GM23338 (cell line): ENCODE data around the gene PCOLCE2. TPM values are rescaled to one million over a fixed set of nuclear protein-coding genes. Genes with fewer than 3 reads are reported as not detected.
A peak's percentile ranks its signal among the peaks of the same experiment; 100 is the strongest.

Source experiments
- ATAC-seq: fragments of 200-7000 bp; cut with Tn5 transposase; 3 replicates; pipeline ENCODE4 v1.9.1; 2020
- DNase-seq: peaks from one replicate; pipeline ENCODE4 v3.0.0-alpha.2; 2015; ENCODE audit warnings: low spot score
- H2AFZ ChIP-seq: fragments of 200-600 bp; sonication (generic); 2 replicates; pipeline ENCODE4 v1.8.0; 2016; ENCODE audit warnings: antibody characterized with exemption, mild to moderate bottlenecking, moderate library complexity
- H3F3A ChIP-seq: fragments of 200-600 bp; sonication (generic); replicated peaks from 2 replicates; pipeline ENCODE4 v1.8.0; 2017; ENCODE audit warnings: antibody characterized with exemption, mixed run types, low read depth
- H3K27ac ChIP-seq: fragments of 200-600 bp; sonication (generic); 2 replicates; pipeline ENCODE4 v1.6.1; 2016; ENCODE audit warnings: low read depth
- H3K27me3 ChIP-seq: fragments of 200-600 bp; sonication (generic); 2 replicates; pipeline ENCODE4 v1.8.0; 2016; ENCODE audit warnings: mild to moderate bottlenecking, mixed run types, moderate library complexity; ENCODE audit not compliant: insufficient read depth
- H3K36me3 ChIP-seq: fragments of 200-600 bp; sonication (generic); 2 replicates; pipeline ENCODE4 v1.8.0; 2016; ENCODE audit warnings: mild to moderate bottlenecking; ENCODE audit not compliant: insufficient read depth
- H3K4me1 ChIP-seq: fragments of 200-600 bp; sonication (generic); 2 replicates; pipeline ENCODE4 v1.8.0; 2016; ENCODE audit warnings: mild to moderate bottlenecking, moderate library complexity; ENCODE audit not compliant: insufficient read depth
- H3K4me2 ChIP-seq: fragments of 200-600 bp; sonication (generic); 2 replicates; pipeline ENCODE4 v1.7.1; 2017; ENCODE audit warnings: mixed run types
- H3K4me3 ChIP-seq: fragments of 200-600 bp; sonication (generic); 2 replicates; pipeline ENCODE4 v1.6.1; 2016; ENCODE audit warnings: mixed run types
- H3K79me2 ChIP-seq: fragments of 200-600 bp; sonication (generic); replicated peaks from 2 replicates; pipeline ENCODE4 v1.8.0; 2017; ENCODE audit warnings: mild to moderate bottlenecking; ENCODE audit not compliant: insufficient read depth
- H3K9me2 ChIP-seq: fragments of 200-600 bp; sonication (generic); 2 replicates; pipeline ENCODE4 v1.8.0; 2017; ENCODE audit not compliant: insufficient read depth
- H4K20me1 ChIP-seq: fragments of 200-600 bp; sonication (generic); replicated peaks from 2 replicates; pipeline ENCODE4 v1.8.0; 2017; ENCODE audit warnings: mild to moderate bottlenecking; ENCODE audit not compliant: insufficient read depth
- H3K27ac Mint-ChIP-seq: 2 replicates; pipeline ENCODE4 v1.8.0; 2020; ENCODE audit warnings: inconsistent platforms, mild to moderate bottlenecking, moderate library complexity, mixed read lengths
- H3K27me3 Mint-ChIP-seq: 3 replicates; pipeline ENCODE4 v1.8.0; 2022; ENCODE audit warnings: low read depth, mild to moderate bottlenecking, moderate library complexity, mixed read lengths, inconsistent platforms; ENCODE audit not compliant: insufficient read depth, poor library complexity
- H3K36me3 Mint-ChIP-seq: 3 replicates; pipeline ENCODE4 v1.8.0; 2021; ENCODE audit warnings: low read depth, mild to moderate bottlenecking, inconsistent platforms, moderate library complexity, mixed read lengths
- H3K4me1 Mint-ChIP-seq: 3 replicates; pipeline ENCODE4 v1.8.0; 2020; ENCODE audit warnings: mild to moderate bottlenecking, inconsistent platforms, mixed read lengths
- H3K4me3 Mint-ChIP-seq: 3 replicates; pipeline ENCODE4 v1.8.0; 2021; ENCODE audit warnings: moderate library complexity, mild to moderate bottlenecking, inconsistent platforms, mixed read lengths
- H3K9me3 Mint-ChIP-seq: 3 replicates; pipeline ENCODE4 v1.8.0; 2020; ENCODE audit warnings: moderate library complexity, mild to moderate bottlenecking, inconsistent platforms, mixed read lengths
- CTCF ChIP-seq, 2 experiments: fragments of 200-600 bp in 1 of 2; sonication (generic) in 1 of 2; conservative IDR thresholded peaks; 2 replicates each; pipeline versions ENCODE4 v1.5.1 to v1.6.1; 2016 to 2017; ENCODE audit warnings: antibody characterized with exemption in 2 of 2, low read depth in 2 of 2, mild to moderate bottlenecking in 2 of 2, moderate library complexity in 1 of 2
- EZH2phosphoT487 ChIP-seq: fragments of 200-600 bp; sonication (generic); IDR thresholded peaks from one replicate; pipeline ENCODE4 v1.8.1; 2018; ENCODE audit warnings: antibody characterized with exemption; ENCODE audit not compliant: unreplicated experiment
- NANOG ChIP-seq: IDR thresholded peaks from 2 replicates; pipeline ENCODE4 v1.6.1; 2016; ENCODE audit warnings: antibody characterized with exemption, borderline replicate concordance
- POLR2AphosphoS5 ChIP-seq: IDR thresholded peaks from 2 replicates; pipeline ENCODE4 v1.6.1; 2016; ENCODE audit warnings: antibody characterized with exemption, low read depth
- REST ChIP-seq: IDR thresholded peaks from one replicate; pipeline ENCODE4 v1.6.1; 2018; ENCODE audit warnings: antibody characterized with exemption; ENCODE audit not compliant: unreplicated experiment
- STAT1 ChIP-seq: IDR thresholded peaks from one replicate; pipeline ENCODE4 v1.6.1; 2016; ENCODE audit warnings: antibody characterized with exemption; ENCODE audit not compliant: unreplicated experiment
- ZNF114 ChIP-seq: fragments of 250-450 bp; sonication (Bioruptor Pico); IDR thresholded peaks from 2 replicates; pipeline ENCODE4 v1.5.0; 2020; ENCODE audit warnings: mild to moderate bottlenecking, moderate library complexity
- ZNF331 ChIP-seq: fragments of 250-450 bp; sonication (Bioruptor Pico); IDR thresholded peaks from 2 replicates; pipeline ENCODE4 v1.5.0; 2020; ENCODE audit warnings: low read depth, mild to moderate bottlenecking, moderate library complexity
- polyA plus RNA-seq: library from polyadenylated mRNA; unstranded; fragments of >200 nt; fragmentation: Nextera tagmentation; extraction: Ambion mirVana; gene quantifications from 2 replicates; pipeline ENCODE4 v1.2.1, GENCODE V29; 2016
- total RNA-seq: library from RNA; depleted of rRNA; stranded (reverse); fragments of >200 nt; shearing (Covaris generic); gene quantifications from 2 replicates; pipeline ENCODE4 v1.2.3, GENCODE V29; 2014
- TF ChIP-seq, protein P1 (sequence below): fragments of 250-450 bp; sonication (Bioruptor Pico); IDR thresholded peaks from 2 replicates; pipeline ENCODE4 v1.5.0; 2020; ENCODE audit warnings: mild to moderate bottlenecking, moderate library complexity
- TF ChIP-seq, protein P2 (sequence below): IDR thresholded peaks from 2 replicates; pipeline ENCODE4 v1.6.1; 2016; ENCODE audit warnings: antibody characterized with exemption

Gene PCOLCE2
- total and polyA plus RNA-seq, 2 experiments from 2014 or later, result 17.7 to 22.6 TPM

DNA sequence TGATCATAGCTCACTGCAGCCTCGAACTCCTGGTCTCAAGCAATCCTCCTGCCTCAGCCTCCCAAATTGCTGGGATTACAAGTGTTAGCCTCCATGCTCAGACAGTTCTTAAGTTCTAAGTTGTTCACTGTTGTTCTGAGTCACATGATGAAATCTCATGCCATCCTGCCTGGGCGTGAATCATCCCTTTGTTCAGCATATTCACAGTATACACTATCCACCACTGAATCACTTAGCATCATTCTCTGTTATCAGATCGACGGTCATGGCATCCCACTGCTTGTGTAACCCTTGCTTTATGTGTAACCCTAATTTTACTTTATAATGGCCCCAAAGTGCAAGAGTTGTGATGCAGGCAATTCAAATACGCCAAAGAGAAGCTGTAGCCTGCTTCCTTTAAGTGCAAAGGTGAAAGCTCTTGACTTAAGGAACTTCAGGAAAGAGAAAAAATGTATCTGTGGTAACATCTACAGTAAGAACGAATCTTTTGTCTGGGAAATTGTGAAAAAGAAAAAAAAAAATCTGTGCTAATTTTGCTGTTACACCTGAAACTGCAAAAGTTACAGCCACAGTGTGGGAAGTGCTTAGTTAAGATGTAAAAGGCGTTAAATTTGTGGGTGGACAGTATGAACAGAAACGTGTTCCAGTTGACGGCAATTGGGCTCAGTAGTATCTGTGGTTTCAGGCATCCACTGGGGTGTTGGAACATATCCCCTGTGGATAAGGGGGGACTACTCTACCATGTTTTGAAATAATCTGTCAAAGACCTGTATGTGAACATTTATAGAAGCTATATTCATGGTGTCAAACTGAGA lies 80.6 kb downstream of the PCOLCE2 start:
- H3K9me2 ChIP-seq, result no peaks in the 10 kb centered on the region
- H3K4me1 ChIP-seq, result no peaks in the 10 kb centered on the region
- no peaks in the 10 kb centered on the region for H4K20me1 ChIP-seq
- ATAC-seq (no peak), DNase-seq (no peak)
- H3K27me3 Mint-ChIP-seq, result no peaks in the 10 kb centered on the region
- H3K27ac ChIP-seq, result 0 out of 2 replicates have a peak overlapping the region, but pooled peaks have one; percentile 9
- H3K36me3 ChIP-seq, result no peaks in the 10 kb centered on the region
- no peak overlapping the region for H2AFZ ChIP-seq
- H3K79me2 ChIP-seq, result no peaks in the 10 kb centered on the region
- H3K4me2 ChIP-seq, result no peak overlapping the region
- H3K27ac Mint-ChIP-seq, result no peak overlapping the region
- no peaks in the 10 kb centered on the region for H3K9me3 Mint-ChIP-seq
- H3K4me3 ChIP-seq, result no peak overlapping the region
- peaks cover under 1% of the 10 kb centered on the region; the same call in 2 of the 3 replicates for H3K4me1 Mint-ChIP-seq
- TF ChIP-seq, protein P1, sequence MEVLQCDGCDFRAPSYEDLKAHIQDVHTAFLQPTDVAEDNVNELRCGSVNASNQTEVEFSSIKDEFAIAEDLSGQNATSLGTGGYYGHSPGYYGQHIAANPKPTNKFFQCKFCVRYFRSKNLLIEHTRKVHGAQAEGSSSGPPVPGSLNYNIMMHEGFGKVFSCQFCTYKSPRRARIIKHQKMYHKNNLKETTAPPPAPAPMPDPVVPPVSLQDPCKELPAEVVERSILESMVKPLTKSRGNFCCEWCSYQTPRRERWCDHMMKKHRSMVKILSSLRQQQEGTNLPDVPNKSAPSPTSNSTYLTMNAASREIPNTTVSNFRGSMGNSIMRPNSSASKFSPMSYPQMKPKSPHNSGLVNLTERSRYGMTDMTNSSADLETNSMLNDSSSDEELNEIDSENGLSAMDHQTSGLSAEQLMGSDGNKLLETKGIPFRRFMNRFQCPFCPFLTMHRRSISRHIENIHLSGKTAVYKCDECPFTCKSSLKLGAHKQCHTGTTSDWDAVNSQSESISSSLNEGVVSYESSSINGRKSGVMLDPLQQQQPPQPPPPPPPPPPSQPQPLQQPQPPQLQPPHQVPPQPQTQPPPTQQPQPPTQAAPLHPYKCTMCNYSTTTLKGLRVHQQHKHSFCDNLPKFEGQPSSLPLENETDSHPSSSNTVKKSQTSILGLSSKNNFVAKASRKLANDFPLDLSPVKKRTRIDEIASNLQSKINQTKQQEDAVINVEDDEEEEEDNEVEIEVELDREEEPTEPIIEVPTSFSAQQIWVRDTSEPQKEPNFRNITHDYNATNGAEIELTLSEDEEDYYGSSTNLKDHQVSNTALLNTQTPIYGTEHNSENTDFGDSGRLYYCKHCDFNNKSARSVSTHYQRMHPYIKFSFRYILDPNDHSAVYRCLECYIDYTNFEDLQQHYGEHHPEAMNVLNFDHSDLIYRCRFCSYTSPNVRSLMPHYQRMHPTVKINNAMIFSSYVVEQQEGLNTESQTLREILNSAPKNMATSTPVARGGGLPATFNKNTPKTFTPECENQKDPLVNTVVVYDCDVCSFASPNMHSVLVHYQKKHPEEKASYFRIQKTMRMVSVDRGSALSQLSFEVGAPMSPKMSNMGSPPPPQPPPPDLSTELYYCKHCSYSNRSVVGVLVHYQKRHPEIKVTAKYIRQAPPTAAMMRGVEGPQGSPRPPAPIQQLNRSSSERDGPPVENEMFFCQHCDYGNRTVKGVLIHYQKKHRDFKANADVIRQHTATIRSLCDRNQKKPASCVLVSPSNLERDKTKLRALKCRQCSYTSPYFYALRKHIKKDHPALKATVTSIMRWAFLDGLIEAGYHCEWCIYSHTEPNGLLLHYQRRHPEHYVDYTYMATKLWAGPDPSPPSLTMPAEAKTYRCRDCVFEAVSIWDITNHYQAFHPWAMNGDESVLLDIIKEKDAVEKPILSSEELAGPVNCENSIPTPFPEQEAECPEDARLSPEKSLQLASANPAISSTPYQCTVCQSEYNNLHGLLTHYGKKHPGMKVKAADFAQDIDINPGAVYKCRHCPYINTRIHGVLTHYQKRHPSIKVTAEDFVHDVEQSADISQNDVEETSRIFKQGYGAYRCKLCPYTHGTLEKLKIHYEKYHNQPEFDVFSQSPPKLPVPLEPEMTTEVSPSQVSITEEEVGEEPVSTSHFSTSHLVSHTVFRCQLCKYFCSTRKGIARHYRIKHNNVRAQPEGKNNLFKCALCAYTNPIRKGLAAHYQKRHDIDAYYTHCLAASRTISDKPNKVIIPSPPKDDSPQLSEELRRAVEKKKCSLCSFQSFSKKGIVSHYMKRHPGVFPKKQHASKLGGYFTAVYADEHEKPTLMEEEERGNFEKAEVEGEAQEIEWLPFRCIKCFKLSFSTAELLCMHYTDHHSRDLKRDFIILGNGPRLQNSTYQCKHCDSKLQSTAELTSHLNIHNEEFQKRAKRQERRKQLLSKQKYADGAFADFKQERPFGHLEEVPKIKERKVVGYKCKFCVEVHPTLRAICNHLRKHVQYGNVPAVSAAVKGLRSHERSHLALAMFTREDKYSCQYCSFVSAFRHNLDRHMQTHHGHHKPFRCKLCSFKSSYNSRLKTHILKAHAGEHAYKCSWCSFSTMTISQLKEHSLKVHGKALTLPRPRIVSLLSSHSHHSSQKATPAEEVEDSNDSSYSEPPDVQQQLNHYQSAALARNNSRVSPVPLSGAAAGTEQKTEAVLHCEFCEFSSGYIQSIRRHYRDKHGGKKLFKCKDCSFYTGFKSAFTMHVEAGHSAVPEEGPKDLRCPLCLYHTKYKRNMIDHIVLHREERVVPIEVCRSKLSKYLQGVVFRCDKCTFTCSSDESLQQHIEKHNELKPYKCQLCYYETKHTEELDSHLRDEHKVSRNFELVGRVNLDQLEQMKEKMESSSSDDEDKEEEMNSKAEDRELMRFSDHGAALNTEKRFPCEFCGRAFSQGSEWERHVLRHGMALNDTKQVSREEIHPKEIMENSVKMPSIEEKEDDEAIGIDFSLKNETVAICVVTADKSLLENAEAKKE, result no peak
- TF ChIP-seq REST (no peak), POLR2AphosphoS5 (no peak), CTCF (conservative IDR thresholded peaks at IDR 0.05; ENCODE audit: low read depth in 2 of 2) (no peak), STAT1 (no peak), ZNF114 (no peak), EZH2phosphoT487 (no peak), ZNF331 (CRISPR knock-in tag) (no peak), NANOG (no peak)
- TF ChIP-seq, protein P2, sequence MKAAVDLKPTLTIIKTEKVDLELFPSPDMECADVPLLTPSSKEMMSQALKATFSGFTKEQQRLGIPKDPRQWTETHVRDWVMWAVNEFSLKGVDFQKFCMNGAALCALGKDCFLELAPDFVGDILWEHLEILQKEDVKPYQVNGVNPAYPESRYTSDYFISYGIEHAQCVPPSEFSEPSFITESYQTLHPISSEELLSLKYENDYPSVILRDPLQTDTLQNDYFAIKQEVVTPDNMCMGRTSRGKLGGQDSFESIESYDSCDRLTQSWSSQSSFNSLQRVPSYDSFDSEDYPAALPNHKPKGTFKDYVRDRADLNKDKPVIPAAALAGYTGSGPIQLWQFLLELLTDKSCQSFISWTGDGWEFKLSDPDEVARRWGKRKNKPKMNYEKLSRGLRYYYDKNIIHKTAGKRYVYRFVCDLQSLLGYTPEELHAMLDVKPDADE, result no peak
- no peak overlapping the region for H3K4me3 Mint-ChIP-seq
- no peaks in the 10 kb centered on the region for H3F3A ChIP-seq
- H3K27me3 ChIP-seq, result no peaks in the 10 kb centered on the region
- no peaks in the 10 kb centered on the region; the same call in 1 of the 3 replicates for H3K36me3 Mint-ChIP-seq
